GM18502 (cell line): ENCODE results near the gene FAM3D.

ENCODE experiments used
- ATAC-seq: cut with Tn5 transposase; IDR thresholded peaks from one replicate; pipeline ENCODE4 v1.9.1; 2021; ENCODE audit warnings: mild to moderate bottlenecking; ENCODE audit not compliant: unreplicated experiment, poor library complexity

FAM3D gene

DNA sequence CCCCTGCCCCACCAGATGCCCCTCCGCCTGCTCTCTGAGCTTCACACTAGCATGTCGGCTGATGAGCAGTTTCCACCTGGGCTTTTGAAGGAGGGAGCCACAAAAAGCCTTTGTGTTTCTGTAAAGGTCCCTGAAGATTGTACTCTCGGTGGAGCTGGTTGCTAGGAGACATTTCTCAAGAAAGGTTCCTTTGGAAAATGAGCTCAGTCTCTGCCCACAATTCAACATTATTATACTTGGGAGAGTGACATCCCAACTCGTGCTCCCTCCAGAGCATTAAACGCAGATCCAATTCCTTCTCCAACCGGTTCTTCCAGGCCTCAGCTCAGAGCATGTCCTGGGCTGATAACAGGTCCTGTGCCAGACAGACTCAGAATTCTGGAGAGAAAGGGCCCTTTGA, 62.5 kb downstream of the FAM3D start:
- ATAC-seq: no peak

GRCh38 chr3:58603606-58604005, 63.0 kb downstream of the FAM3D start:
- ATAC-seq: no peak

- no peak for ATAC-seq
Measured at GRCh38 chr3:58597770-58598310, 68.7 kb downstream of the FAM3D start.

GRCh38 chr3:58596834-58597518, 69.6 kb downstream of the FAM3D start:
- ATAC-seq: no peak

DNA sequence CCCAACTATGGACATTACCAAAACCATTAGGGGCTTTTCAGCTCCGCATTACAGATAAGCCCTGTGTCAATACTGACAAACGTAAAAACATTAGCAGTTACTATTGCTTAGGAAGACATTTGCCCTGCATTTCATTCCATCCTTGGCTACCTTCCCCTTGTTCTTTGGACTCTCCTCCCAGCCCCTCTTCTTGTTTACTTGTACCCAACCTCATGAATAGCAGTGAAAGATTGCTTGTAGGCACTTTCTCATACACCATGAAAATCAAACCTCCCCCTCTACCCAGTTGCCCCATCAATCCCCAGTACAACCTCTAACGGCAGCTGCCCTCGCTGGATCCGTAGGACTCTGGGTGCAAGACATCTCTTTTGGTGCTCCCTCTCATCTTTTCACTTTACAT, 72.5 kb downstream of the FAM3D start:
- ATAC-seq: no peak

DNA sequence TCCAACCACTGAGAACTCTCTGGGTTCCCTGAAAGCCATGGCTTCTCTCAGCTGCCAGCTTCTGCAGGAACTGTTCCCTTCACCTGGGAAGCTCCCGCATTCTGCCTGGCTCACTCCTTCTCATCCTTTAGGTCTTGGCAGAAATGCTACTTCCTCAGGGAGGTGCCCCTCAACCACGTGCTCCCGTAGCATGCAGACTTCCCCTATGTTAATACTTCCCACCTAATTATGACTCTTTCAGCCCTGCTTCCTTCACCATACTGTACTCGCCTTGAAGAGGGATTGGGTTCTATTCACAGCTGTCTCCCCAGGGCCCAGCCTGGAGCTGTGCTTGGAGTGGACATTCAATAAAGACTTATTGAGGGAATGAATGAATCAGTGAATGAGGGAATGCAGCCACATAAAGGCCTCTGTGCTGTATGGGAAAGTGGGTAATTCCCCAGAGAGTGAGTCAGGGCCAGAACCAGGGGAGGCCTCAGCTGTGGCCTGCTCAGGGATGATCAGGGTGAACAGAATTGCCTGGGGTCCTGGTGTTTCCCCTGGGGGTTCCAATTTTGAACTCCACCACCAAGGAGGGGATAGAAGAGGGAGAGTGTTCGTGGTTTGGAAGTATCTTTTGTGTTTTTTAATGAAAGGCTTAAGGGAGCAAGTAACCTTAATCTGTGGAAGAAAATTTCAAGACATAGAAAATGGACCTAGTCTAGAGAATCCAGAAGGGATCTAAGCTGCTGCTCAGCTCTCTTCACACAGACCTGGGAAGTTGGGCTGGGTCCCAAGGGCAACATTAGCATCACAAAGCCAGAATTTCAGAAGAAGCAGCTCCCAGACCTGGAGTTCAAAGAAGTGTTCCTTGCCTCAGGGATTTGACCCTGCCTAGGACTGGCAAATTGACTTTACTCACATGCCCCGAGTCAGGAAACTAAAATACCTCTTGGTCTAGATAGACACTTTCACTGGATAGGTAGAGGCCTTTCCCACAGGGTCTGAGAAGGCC, 74.8 kb downstream of the FAM3D start:
- ATAC-seq: no peak

- no peak for ATAC-seq
Measured at GRCh38 chr3:58588030-58588614, 78.5 kb downstream of the FAM3D start.

GRCh38 chr3:58586776-58587192, 79.8 kb downstream of the FAM3D start:
- ATAC-seq: no peak

GRCh38 chr3:58585994-58586393, 80.6 kb downstream of the FAM3D start:
- no peak for ATAC-seq

DNA sequence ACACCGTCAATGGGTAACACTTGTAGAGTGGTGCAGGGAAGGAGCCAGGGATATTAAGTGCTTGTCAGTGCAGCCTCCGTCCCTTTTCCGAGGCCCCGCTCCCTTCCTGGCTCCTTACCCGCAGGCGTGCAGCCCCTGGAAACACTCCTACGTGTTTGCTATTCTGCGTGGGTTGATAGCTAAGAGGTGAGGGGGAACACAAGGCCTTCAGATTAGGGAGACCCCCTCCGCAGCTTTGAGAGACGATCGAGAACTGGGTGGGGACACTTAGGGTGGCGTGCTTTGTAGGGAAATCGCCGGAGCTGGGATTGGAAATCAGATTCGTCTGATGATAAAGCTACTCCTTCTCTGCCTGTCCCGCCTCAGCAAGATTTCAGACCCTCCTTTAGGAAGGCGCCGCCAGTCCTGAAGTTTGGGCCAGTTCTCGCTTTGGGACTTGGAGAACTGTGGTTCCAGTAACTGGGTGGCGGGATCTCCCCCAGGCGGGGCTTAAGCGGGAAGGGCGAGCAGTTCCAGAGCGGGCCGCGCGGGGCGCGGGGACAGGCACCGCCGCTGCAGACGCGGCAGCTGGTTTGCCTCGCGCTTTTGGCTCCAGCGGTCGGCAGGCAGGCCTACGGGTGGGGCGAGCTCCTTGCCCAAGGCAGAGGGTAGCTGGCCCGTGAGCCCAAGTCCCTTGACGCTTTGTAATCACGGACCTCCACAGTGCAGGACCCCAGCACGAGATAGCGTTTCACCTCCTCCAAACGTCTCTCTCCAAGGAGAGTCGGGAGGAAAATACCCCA, 81.4 kb downstream of the FAM3D start:
- peak; percentile 93 for ATAC-seq

DNA sequence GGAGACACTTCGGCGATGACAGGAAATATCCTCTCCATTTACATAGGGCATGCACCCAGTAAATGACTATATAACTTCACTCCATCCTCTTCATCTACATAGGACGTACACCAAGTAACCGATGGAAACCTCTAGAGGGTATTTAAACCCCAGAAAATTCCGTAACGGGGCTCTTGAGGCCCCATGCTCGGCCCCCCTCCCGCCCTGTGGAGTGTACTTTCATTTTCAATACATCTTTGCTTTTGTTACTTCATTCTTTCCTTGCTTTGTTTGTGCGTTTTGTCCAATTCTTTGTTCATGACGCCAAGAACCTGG, 81.9 kb downstream of the FAM3D start:
- ATAC-seq: no peak
